HG03103 (cell line): ENCODE data around the gene PAGR1.

Source experiments
- ATAC-seq: cut with Tn5 transposase; IDR thresholded peaks from one replicate; pipeline ENCODE4 v1.9.1; 2021; ENCODE audit warnings: low read depth; ENCODE audit not compliant: unreplicated experiment

The PAGR1 gene

DNA sequence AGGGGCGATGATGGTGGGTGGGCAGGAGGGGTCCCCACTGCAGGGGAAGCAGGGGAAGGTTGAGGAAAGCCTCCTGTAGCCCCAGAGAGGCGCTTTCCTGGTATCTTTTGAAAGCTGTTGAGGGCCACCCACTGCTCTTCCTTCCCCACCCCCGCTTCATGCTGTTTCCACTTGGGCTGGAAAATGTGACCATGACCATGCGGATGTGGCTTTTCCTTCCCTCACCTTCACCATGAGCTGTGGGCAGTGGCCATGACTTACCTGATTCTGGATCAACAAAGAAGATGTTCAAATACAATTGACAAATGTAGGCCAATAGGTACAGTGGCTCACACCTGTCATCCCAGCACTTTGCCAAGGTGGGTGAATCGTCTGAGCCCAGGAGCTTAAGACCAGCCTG, 18.1 kb downstream of the PAGR1 start:
- no peak for ATAC-seq

- ATAC-seq, result no peak
Observed at GRCh38 chr16:29835926-29836325, 20.0 kb downstream of the PAGR1 start.

DNA sequence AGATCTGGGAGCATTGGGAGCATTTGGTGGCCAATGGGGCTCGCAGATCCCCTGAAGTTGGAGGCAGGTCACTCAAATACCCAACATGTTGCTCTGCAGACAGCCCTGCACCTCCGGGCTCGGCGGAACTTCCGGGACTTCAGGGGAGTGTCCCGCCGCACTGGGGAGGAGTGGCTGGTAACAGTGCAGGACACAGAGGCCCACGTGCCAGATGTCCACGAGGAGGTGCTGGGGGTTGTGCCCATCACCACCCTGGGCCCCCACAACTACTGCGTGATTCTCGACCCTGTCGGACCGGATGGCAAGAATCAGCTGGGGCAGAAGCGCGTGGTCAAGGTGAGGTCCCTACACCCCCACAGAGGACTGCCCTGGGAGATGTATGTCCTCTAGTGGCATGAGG, 20.7 kb downstream of the PAGR1 start:
- no peak for ATAC-seq

DNA sequence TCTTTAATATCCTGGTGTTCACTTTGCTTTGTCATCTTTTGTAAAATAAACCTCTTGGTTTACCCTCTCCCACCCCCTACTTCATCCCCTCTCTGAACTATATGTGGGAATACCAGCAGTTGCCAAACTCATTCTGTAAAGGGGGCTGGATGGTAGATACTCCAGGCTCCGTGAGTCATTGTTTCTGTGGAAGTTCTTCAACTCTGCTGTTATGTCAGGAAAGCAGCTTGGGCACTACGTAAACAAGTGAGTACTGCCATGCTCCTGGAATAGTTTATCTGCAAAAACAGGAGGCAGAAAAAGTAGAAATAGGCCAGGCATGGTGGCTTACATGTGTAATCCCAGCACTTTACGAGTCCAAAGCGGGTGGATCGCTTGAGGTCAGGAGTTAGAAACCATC, 21.9 kb downstream of the PAGR1 start:
- no peak for ATAC-seq

- ATAC-seq, result no peak
Observed at GRCh38 chr16:29839822-29840221, 23.9 kb downstream of the PAGR1 start.

DNA sequence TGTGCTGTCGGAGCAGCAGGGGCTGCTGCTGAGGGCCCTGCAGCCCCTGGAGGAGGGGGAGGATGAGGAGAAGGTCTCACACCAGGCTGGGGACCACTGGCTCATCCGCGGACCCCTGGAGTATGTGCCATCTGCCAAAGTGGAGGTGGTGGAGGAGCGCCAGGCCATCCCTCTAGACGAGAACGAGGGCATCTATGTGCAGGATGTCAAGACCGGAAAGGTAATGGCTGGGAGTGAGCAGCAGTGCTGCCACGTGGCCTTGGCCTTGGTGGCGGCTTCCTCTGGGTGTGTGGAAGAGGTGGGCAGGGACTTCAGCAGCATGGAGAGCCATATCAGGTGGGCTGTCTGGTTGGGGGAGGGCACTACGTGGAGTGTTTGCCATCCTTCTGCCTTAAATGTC, 24.3 kb downstream of the PAGR1 start:
- no peak for ATAC-seq

- ATAC-seq, result no peak
Observed at GRCh38 chr16:29841631-29842030, 25.7 kb downstream of the PAGR1 start.

GRCh38 chr16:29842732-29843346, 26.9 kb downstream of the PAGR1 start:
- ATAC-seq, result no peak

- ATAC-seq, result no peak
Observed at GRCh38 chr16:29843931-29844330, 28.0 kb downstream of the PAGR1 start.

DNA sequence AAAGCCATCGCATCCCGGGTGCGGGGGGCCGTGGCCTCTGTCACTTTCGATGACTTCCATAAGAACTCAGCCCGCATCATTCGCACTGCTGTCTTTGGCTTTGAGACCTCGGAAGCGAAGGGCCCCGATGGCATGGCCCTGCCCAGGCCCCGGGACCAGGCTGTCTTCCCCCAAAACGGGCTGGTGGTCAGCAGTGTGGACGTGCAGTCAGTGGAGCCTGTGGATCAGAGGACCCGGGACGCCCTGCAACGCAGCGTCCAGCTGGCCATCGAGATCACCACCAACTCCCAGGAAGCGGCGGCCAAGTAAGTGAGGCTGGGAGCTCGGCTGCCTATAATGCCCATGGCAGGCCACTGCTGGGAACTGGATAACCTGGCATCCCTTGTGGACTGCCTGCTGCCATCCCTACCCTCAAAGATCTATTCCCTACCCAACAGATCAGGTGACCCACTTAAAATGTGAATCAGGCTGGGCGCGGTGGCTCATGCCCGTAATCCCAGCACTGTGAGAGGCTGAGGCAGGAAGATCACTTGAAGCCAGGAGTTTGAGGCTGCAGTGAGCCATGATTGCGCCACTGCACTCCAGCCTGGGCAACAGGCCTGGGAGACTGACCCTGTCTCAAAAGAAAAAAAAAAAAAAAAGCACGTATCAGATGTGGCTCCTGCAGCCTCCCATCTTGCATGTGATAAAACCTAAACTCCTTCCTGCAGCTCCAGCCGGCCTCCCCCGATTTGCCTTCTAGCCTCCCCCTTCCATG, 28.8 kb downstream of the PAGR1 start:
- no peak for ATAC-seq

DNA sequence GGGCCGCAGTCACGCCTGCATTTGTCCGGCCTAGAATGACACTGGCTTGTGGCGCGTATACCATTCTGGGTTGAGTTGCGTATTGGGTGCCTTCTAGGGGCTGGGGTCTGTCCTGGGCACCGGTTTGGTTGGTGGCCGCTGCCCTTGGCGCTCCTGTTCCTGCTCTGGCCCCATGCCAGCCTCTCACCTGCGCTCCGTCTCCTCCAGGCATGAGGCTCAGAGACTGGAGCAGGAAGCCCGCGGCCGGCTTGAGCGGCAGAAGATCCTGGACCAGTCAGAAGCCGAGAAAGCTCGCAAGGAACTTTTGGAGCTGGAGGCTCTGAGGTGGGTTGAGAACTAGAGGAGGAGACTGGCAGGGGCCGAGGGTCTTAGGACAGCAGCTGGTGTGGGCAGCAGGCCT, 29.7 kb downstream of the PAGR1 start:
- ATAC-seq, result no peak

- ATAC-seq, result no peak
Observed at GRCh38 chr16:29848420-29849297, 32.7 kb downstream of the PAGR1 start.

DNA sequence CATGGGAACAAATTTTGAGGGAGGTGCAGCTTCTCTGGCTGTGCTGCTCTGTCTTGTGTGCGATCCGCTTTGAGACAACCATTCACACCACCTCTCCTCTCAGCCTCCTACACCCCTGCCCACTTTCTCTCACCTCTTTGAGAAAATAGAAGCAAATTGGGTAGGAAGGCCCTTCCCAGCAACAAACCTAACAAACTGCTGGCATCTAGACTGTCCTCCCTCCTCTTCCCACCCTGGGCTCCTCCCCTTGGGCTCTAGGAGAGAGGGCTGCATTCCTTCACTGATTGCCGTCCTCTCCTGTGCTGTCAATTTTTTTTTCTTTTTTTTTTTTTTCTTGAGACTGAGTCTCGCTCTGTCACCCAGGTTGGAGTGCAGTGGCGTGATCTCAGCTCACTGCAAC, 33.6 kb downstream of the PAGR1 start:
- ATAC-seq, result no peak

- ATAC-seq, result no peak
Observed at GRCh38 chr16:29850998-29851397, 35.0 kb downstream of the PAGR1 start.

GRCh38 chr16:29852654-29853053, 36.7 kb downstream of the PAGR1 start:
- ATAC-seq, result no peak

GRCh38 chr16:29854520-29855100, 38.7 kb downstream of the PAGR1 start:
- ATAC-seq, result no peak

- no peak for ATAC-seq
Observed at GRCh38 chr16:29857133-29857760, 41.3 kb downstream of the PAGR1 start.

- no peak for ATAC-seq
Observed at GRCh38 chr16:29858149-29858849, 42.3 kb downstream of the PAGR1 start.

DNA sequence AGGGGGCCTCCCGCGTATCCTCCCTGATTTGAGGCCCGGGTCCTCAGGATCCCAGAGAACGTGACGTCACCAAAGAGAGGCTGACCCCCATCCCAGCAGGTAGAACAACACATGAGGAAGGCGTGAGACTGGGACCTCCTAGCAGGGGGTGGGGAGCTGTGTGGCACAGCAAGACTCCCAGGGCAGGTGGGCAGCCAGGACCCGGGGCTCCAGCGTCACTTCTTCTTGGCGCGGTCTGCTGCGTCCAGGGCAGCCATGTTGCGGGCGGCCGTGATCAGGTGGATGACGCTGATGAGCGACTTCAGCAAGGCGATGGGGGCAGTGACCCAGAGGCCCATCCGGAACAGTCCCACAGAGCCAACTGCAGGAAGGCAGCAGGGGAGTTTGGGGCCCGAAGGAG, 43.0 kb downstream of the PAGR1 start:
- ATAC-seq, result no peak

DNA sequence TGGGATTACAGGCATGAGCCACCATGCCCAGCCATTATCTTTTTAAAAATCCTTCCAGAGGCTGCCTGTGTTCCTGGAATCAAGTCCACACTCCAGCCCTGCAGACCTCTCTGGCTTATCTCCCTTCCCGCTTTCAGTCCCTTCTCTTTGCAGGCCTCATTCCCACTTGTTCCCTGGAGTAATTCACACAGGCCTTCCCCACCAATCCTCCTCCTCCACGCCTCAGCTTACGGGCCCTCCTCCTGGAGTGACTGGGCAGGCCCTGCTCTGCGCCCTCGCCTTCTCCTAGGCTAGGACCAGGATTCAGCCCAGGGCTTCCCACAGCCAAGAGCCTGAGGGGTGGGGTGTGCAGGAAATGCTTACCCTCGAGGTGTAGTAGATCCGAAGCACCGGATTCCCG, 44.3 kb downstream of the PAGR1 start:
- ATAC-seq, result no peak
